ENCODE data around the gene RPL35.
A peak's percentile ranks its signal among the peaks of the same experiment; 100 is the strongest.

RPL35 gene

DNA sequence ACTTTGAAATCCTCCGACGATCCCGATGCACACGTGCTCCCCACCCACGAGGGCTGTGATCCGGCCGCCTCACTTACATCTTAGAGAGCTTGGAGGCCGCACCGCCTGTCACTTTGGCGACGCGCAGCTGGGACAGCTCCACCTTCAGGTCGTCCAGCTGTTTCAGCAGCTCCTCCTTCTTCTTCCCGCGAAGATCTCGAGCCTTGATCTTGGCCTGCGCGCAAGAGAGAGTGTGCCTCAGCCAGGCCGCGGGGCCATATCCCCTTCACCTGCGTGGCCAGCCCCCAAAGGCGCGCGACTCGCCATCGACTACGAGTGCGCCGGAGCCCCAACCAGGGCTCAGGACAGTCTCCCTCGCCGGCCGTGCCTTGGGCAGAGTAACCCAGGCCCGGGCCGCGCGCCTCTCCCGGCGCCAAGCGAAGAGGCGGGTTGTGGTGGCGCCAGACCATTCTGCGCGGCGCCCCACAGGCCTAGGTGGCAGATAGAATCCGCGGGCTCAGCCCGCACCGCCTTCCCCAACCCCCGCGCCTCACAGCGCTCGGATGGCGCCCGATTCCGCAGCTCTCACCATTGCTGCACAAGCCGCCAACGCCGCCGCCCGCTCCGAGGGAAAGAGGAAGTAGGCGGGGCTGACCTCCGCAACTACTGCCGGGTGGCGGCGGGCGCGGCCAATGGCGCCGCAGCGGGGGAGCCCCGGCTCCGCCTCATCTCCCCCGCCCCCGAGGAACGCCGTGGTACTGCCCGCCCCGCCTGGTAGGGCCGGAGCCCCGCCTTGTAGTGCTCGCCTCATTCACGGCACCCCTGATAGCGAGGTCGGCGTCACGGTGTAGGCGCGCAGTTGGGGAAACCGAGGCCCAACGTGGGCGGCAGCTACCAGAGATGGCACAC is at the start of gene RPL35, which contains the start of gene ARPC5L:
TSS of gene RPL35 (minus strand) at position 616 of the 888 bp plus-strand sequence. CDS start at position 571, 45 bp downstream.
TSS of gene ARPC5L (plus strand) at position 789 of the 888 bp plus-strand sequence. CDS start 7,161 bp downstream, outside the sequence.
- DNase-seq: peak; percentile 65 to 82

DNA sequence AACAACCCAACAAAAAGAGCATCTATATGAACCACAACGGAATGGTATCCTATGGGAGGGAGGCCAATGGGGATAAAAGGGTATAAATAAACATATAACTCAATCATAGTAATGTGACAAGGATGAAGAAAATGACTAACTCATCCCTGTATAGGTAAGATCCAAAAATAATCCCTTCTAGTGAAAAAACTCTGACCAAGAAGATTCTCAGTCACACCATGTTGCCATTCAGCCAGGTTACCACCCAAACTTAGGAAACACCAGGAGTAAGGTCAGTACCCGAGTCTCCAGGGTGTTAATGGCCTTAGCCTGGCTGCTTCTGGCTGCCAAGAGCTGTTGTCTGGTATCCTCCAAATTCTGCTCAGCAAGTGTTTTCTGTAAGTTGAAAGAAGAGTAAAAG is 46.3 kb upstream of the RPL35 start:
- DNase-seq: no peak

DNA sequence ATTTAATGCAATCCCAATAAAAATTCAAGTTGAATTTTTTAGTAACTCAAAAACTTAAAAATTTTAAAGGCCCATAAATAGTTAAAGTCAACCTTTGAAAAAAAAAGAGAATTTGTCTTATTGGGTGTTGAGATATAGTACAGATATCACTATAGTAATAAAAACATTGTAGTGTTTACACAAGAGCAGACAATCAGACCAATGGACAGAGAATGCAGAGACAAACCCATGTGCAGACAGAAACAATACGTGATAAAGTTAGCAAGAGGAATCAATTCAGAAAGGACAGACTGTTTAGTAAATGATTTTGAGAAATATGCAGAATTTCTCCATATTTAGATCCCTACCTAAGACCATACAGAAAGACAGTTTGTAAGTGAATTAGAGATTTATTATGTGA is 45.2 kb upstream of the RPL35 start:
- DNase-seq: no peak

DNA sequence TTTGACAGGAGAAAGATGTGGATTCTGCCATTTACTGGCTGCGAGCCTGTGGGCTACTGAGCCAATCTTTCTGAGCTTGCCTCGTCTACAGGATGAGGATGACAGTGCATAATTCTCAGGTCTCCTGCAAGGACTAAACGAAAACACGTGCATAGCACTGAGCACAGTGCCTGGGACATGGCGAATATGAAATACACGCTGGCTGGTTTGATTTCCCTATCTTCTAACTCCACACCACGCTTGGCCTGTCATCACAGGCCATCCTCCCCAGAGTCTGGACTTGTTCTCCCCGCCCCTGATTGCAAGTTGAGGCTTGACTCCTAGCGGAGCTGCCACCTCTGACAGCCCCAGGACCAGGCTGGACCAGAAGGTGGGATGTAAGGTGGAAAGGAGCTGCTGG is 38.1 kb upstream of the RPL35 start:
- no peak for DNase-seq

DNA sequence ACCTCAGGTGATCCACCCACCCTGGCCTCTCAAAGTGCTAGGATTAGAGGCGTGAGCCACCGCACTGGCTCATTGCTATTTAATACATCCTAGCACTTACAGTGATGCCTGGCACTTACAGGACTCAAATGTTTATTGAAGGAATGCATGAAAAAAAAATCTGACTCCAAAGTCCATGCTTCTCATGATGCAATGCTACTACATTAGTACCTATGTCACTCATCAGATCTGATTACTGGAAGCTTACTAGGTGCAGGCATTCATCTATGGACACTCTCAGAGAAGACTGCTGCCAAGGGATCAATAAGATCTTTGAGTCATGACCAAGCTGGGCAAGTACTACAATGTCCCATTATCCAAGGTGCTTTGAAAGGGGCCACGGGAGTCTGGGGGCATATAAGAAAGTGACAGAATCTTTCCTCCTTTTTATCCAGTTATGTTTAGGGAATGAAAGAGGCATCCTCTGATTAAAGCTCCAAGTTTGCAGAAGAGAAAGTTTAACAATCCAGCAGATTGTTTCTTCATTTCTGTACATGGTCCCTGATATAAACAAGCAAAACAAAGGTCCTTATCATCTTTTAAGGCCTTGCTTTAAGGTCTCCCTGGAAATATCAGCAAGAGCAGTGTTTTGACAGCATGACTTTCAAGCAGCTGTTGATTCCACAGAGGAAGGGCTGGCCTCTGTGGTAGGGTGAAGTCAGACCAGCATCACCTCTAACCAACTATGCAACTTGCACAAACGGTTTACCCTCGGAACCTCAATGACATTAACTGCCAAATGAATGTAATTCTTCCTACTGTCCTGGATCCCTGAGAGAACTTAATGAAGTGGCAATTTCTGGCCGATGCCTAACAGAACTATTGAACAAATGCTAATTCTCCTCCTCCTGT is 36.1 kb upstream of the RPL35 start:
- DNase-seq: no peak

DNA sequence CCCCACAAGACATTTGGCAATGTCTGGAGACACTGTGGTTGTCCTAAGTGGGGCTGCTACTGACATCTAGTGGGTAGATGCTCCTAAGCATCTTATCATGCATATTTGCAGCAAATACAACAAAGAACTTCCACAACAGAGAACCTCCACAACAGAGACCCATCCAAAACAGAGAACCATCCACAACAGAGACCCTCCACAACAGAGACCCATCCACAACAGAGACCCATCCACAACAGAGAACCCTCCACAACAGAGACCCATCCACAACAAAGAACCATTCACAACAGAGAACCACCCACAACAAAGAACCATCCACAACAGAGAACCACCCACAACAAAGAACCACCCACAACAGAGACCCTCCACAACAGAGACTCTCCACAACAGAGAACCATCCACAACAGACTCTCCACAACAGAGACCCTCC is 33.0 kb upstream of the RPL35 start:
- no peak for DNase-seq

DNA sequence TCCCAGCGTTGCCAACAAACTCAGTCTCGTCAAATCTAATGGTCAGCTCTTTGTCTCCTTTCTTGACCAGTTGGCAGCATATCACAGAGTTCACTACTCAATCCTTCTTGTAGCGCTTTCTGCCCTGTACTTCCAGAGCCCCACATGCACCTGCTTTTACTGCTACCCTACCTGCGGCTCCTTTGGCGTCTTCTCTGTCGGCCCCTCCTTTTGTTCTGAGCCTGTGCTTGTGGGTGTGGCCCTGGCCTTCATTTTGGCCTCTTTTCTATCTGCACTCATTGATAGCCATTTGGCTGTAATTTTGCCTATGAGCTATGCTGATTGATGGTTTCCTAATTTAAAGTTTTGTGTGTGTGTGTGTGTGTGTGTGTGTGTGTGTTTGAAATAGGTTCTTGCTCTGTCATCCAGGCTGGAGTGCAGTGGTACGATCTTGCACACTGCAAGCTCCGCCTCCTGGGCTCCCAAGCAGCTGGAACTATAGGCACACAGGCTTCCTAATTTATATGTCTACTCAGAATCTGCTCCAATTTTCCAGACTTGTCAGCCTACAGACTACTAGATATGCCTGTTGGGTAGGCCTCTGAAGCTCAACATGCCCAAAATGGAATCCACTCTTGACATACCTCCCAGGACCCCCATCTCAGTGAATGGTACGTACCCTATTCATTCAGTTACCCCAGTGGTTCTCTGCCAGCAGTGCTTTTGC is 32.4 kb upstream of the RPL35 start:
- DNase-seq: no peak

DNA sequence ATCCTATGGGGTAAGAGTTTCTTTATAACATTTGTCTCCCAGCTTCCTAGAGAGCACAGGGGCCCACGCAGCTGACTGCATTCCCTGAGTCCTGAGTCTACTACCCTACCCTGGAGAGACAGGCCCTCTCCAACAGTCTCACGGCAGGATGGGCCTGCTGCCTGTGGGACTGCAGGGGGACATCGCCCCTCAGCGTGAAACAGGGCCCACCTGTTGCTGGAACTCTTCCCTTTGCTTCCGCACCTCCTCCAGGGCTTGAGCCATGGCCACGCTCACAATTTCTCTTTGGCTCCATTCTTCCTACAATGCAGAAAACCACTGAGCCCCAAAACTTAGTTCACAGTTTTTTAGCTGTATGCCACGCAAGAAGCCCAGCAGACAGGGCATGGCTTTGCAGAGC is 28.4 kb upstream of the RPL35 start:
- DNase-seq: no peak

DNA sequence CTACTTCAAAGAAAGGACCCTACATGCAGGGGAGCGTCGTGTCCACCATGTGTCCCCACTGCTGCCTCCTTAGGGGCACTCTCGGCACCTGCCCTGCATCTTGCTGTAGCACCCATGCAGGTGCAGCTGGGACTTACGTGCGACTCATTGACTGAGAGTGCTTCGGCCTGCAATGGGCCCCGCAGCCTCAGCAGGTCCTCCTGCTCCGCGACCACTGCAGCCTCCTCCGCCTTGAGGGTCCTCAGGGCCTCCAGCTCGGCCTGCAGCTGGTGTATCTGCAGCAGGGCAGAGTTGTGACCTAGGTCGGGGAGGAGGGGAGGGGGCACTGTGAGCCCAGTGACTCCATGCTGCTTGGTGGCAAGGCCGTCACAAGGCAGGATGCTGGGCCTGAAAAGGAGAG is 27.2 kb upstream of the RPL35 start:
- no peak for DNase-seq

DNA sequence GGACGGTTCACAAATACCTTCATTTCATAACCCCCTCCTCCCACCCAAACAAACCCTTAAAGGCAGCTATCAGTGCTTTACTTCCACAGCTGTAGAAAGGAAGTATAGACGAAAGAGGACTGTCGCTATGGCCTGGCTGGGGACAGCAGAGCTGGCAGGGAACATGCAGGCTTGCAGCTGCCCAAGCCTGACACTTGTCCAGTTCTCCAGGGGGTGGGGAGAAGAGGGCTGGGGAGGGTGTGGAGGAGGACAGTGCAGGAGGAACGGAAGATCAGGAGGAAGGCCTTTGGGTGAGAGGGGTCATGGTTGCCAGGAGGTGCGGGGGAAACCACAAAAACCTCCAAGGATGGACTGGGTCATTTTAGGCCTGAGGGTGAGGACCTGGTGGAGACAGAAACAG is 26.1 kb upstream of the RPL35 start:
- DNase-seq: no peak

DNA sequence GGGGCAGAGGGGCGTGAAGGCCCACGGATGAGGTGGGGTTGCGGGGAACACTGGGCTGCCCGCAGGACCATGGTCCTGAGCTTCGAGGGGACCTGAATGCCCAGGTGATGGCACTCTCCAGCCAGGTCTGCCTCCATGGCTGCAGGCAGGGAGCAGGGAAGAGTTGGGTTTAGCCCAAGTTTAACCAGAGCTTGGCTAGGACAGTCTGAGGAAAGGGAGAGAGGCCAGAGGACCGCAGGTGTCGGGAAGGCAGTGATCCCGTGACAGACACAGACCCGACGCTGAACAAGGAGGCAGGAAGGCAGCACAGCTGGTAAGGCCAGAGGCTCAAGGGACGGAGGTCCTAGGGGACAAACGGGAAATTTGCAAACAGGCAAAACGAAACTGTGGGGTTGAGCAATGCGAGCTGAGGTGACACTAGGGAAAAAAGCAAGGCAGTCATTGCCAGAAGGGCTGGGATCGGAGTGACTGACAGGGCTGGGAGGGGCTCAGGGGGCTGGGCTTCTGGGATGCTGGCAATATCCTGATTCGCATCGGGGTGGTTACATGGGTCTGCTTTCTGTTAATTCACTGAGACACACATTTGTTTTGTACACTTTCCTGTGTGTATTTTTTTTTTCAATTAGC is 25.2 kb upstream of the RPL35 start:
- no peak for DNase-seq

DNA sequence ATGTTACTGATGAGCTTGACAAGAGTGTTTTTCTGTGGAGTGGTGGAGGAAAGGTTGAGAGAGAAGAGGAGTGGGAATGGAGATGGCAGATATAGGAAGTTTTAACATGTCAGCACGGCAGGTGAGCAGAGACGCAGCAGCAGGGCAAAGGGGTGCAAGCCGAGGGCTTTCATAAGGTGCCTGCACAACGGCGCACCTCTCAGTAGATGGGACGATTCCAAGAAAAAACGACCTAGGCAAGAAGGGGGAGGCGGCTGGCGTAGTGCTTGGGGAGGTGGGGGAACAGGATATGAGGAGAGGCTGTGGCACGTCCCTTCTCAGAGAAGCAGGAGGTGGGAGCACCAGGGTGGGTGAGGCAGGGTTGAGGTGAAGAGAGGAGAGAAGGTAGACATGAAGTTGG is 24.7 kb upstream of the RPL35 start:
- DNase-seq: no peak

DNA sequence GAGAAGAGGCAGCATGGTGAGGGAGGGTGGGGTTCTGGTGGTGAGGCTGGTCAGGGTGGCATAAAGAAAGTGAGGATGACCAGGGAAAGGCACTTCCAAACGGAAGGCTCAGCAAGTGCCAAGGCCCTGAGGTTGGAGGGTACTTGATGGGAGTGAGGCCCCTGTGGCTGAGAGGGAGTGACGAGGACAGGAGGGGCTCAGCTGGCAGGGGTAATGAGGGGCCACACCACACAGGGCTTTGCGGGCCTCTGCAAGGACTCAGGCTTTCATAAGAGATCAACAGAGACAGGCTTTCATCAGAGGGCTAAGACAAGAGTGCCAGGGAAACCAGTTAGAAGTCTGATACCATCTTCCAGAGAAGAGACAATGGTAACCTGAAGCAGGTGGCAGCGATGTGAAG is 23.8 kb upstream of the RPL35 start:
- no peak for DNase-seq

DNA sequence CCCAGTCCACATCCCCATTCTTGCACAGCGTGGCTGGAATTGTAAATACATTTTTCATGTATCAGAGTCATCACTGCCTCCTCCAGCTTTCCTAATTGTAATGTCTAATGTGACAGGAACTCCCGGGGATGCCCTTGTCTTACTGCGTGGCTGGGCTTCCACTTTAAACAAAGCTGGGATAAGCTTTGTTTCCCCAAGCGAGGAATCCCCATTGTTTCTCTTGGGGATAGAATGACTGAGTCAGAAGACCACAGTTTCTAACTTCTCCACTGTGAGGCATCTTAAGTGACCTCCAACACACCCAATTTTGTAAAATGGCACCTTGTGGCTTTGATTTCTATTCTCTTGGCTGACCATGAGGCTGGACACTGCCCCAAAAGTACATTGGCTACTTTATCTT is 22.6 kb upstream of the RPL35 start:
- DNase-seq: no peak

DNA sequence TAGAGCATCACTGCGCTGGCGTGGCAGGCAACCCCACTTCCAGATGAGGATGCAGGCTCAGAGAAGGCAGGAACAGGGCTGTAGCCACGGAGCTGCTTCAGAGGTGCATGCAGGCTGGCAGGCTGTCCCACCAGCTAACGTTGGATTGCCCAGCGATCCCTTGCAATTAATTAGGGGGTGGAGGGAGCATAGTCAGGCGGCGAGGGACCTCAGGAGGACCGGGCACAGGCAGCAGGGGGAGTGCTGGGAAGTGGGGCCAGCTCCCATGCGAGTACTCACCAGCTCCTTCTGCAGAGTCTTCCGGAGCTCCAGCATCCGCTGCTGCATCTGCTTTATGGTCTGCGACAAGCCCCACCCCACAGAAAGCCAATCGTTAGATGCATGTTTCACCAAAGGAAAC is 20.5 kb upstream of the RPL35 start:
- DNase-seq: no peak

DNA sequence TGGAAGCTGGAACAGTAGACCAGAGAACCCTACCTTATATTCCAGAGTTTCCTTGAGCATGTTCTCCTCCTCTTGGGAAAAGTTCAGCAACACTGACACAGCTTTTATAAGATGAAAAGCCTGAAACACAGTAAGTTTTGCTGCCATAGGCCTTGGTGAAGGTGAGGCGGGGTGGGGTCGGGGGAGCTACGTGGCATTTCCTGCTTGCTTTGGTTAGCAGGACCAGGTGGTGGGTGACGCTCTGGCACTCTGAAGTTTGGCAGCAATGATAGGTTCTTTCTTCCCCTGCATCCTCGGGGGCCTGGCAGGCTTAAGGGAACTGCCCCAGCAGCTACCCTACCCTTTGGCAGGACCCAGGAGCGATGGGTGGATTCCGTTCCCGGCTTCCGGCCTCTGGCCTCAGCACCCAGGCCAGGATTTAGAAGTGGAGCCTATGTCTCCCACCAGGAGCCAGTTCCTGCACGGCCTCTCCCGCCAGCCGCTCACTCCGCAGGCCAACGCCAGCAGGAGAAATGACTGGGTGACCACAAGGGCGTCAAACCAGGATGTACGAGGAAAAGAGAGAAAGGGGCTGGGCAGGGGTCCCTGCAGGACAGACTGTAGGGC is 19.5 kb upstream of the RPL35 start:
- no peak for DNase-seq

DNA sequence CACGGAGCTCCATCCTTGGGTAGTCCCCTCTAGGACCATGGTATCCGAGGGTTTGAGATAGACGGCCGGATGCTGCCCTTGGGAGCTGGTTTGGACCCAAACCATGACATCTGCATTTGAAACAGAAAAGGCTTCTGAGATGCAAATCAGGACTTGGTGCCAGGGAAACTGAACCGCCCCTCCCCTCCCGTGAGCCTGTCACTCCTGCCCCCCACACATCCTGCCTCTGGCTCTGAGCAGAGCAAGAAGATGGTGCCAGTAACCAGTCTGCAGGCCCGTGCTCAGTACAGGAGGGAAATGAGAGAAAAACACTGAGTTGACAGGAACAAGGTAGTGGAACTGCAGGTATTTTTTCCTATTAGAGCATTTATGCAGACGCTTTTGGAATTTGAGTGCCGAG is 18.7 kb upstream of the RPL35 start:
- no peak for DNase-seq

DNA sequence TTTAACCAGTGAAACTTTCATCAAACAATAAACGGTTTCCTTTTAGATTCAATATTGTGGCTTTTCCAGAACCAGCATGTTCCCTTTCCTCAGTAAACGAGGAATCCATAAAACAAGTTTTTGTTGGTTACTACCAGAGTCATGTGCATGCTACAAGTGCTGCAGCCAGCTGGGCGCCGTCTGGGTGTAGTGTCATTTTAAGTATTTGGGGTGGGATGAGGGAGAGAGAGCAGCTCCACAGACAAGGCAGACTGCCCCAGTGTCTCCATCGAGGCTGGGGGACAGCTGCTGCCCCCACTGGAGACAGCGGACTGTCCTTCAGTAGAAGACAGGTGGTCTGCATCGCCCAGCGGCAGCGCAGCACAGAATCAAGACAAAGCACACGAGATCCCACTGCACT is 17.5 kb upstream of the RPL35 start:
- no peak for DNase-seq

DNA sequence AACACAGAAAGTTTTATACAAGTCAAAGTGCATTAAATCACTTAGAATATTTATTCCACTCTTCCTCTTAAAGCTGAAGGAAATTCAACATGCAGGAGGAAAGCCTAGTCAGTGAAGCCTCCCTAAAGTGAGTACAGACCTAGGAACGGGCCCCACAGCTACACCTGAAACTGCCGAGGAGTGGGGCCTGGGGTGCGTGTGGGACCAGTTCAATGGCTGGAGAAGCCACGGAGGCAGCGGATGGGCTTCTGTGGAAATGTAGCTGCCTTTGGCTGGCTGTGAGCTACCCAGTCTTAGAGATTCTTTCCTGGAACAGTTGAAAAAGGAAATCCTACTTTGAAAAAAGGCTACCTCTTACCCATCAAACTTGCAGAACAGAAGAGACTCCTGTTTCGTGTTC is 16.8 kb upstream of the RPL35 start:
- no peak for DNase-seq

DNA sequence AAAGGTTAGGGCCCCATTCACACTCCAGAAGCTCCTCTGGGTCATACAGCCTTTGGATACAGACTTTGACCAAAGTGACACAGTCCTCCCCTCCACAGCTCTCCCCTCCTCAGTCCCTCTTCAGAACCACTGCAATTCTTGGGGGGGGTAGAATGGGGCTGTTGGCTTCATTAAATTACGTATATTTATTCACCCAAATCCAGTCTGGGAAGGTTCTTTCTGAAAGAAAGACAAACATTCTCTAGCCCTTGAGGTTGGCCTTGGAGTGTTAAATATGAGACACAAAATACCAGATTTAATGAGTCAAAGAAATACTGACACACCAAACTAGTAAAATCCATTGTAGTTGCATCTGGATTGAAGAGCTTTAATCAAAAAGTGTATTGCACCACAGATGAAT is 16.3 kb upstream of the RPL35 start:
- no peak for DNase-seq

DNA sequence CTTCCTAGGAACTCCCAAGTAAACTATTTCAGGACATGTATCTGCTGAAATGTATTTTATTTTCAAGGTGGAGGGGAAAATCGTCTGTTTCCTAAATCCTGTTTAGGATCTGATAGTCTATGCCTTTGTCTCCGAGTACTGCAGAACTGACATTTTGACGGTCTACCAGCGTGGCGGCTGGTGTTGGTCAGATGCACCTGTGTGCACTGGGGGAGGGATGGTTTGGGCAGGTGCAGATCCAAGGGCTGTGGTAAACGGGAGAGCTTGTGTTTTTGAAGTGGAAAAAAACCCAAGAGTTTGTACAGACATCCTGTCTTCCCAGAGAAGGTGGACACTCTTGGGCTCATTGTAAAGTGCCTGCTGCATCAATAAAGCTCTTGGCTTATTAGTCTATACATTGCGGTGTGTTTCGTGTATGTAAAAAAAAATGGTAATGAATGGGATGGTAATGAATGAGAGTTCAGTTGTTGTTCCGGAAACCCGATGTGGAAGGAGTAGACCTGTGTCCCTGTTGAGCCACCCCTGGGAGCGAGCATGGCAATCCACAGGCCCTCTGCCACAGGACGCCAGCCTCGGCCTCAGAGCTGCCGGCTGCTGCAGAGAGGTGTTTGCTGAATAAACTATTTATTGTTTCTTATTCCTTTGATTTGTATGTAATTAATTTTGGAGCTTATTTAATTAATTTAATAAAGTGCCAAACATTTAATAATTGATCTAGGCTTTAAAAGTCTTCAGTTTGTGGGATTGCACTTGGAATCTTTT is 15.4 kb upstream of the RPL35 start:
- DNase-seq: no peak
